CD1c-positive myeloid dendritic cell (primary cell): ENCODE measurements around the gene RGPD4.
A peak's percentile ranks its signal among the peaks of the same experiment; 100 is the strongest.

ENCODE experiments used
- DNase-seq: peaks from one replicate; pipeline ENCODE4 v3.0.0-alpha.2; 2016; ENCODE audit errors: extremely low spot score

RGPD4 gene

GRCh38 chr2:107927034-107927534, 100.4 kb downstream of the RGPD4 start:
- DNase-seq, result no peak

- no peak for DNase-seq
These were observed 104.7 kb downstream of the RGPD4 start for GRCh38 chr2:107931412-107931811.

- no peak for DNase-seq
These were observed 105.8 kb downstream of the RGPD4 start for GRCh38 chr2:107932488-107932887.

GRCh38 chr2:107932979-107933378, 106.3 kb downstream of the RGPD4 start:
- no peak for DNase-seq

- DNase-seq, result peak; percentile 10
These were observed 110.0 kb downstream of the RGPD4 start for GRCh38 chr2:107936433-107937359.
